GM12892 (cell line): ENCODE results near the gene GHITM.

Source experiments
- POLR2A ChIP-seq: IDR thresholded peaks from 2 replicates; pipeline ENCODE4 v1.6.1; 2011; ENCODE audit warnings: low read depth, low read length, control low read depth
- TAF1 ChIP-seq: IDR thresholded peaks from 2 replicates; pipeline ENCODE4 v1.6.1; 2011; ENCODE audit warnings: low read depth, mild to moderate bottlenecking, control low read depth, low read length, borderline replicate concordance

DNA sequence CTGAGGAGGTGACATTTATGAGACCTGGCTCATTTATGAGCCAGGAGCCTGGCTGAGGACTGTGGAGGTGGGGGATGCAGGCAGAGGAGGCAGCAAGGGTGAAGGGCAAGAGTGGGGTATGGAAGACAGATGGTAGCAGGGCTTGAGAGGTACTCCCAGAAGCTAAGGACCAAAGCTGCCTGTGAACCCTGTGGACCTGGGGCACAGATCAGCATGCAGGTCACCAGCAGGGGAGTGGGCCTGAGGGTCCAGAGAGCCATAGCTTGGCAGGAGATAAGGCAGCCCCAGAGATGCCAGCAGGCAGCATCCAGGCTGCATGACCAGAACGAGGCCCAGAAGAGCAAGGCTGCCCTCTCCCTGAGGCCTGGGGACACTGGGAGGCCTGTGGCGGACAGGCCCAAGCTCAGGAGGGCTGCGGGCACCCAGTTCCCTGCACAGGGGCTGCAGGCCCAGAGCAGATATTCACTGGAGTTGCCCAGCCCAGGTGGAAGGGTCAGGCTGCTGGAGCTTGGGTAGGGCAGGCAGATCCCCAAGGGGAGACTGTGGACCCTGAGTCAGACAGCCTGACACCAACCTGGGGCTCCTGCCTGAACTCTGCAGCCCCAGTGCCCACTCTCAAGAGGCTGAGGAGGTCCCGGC, 37.6 kb downstream of the GHITM start:
- no peak for TF ChIP-seq TAF1
- no peak for TF ChIP-seq POLR2A
